RKO (cell line): ENCODE results near the gene ZNHIT6.
"Not testable (repeated sequence)": the region's sequence is repeated elsewhere in the genome, so short reads cannot be mapped to it uniquely, and the experiment has no call there.

Source experiments
- DNase-seq: peaks from one replicate; pipeline ENCODE4 v3.0.0-alpha.2; 2016; ENCODE audit warnings: low spot score

Gene ZNHIT6

GRCh38 chr1:85707990-85708828 lies at the start of gene ZNHIT6:
TSS of gene ZNHIT6 (minus strand) at chr1:85708433. CDS start at chr1:85708284, 149 bp downstream.
- DNase-seq = peak; percentile 98

GRCh38 chr1:85756864-85757263 lies 48.6 kb upstream of the ZNHIT6 start:
- no peak for DNase-seq

GRCh38 chr1:85748120-85748519 lies 39.9 kb upstream of the ZNHIT6 start:
- no peak for DNase-seq

GRCh38 chr1:85746777-85747176 lies 38.5 kb upstream of the ZNHIT6 start:
- no peak for DNase-seq

- no peak for DNase-seq
These were observed 35.6 kb upstream of the ZNHIT6 start for GRCh38 chr1:85743814-85744213.

GRCh38 chr1:85734931-85735330 lies 26.7 kb upstream of the ZNHIT6 start:
- no peak for DNase-seq

GRCh38 chr1:85718678-85719340 lies 10.6 kb upstream of the ZNHIT6 start:
- no peak for DNase-seq

- DNase-seq = not testable (repeated sequence)
These were observed 6.3 kb upstream of the ZNHIT6 start for GRCh38 chr1:85714418-85715114.

GRCh38 chr1:85708829-85709227 lies 595 bp upstream of the ZNHIT6 start:
- no peak for DNase-seq

GRCh38 chr1:85707267-85707989 lies 805 bp downstream of the ZNHIT6 start:
- peak; percentile 34 for DNase-seq

- no peak for DNase-seq
These were observed 2.3 kb downstream of the ZNHIT6 start for GRCh38 chr1:85705940-85706339.

- DNase-seq = no peak
These were observed 7.8 kb downstream of the ZNHIT6 start for GRCh38 chr1:85700422-85700821.

- no peak for DNase-seq
These were observed 10.3 kb downstream of the ZNHIT6 start for GRCh38 chr1:85697895-85698294.

GRCh38 chr1:85692730-85693314 lies 15.4 kb downstream of the ZNHIT6 start:
- peak; percentile 72 for DNase-seq

GRCh38 chr1:85689775-85690404 lies 18.3 kb downstream of the ZNHIT6 start:
- DNase-seq = no peak

- DNase-seq = no peak
These were observed 24.8 kb downstream of the ZNHIT6 start for GRCh38 chr1:85683292-85684025.

- peak; percentile 48 for DNase-seq
These were observed 27.1 kb downstream of the ZNHIT6 start for GRCh38 chr1:85681087-85681486.

GRCh38 chr1:85678193-85678592 lies 30.0 kb downstream of the ZNHIT6 start:
- no peak for DNase-seq

- no peak for DNase-seq
These were observed 30.6 kb downstream of the ZNHIT6 start for GRCh38 chr1:85677656-85678055.

- DNase-seq = no peak
These were observed 36.1 kb downstream of the ZNHIT6 start for GRCh38 chr1:85672031-85672660.
